T-cell (primary cell): ENCODE data around the gene COMMD9. TPM values are rescaled to one million over a fixed set of nuclear protein-coding genes. Genes with fewer than 3 reads are reported as not detected.

Source experiments
- ATAC-seq, 4 experiments: fragments of 200-7000 bp in 3 of 4; fragments of 150-1000 bp in 1 of 4; cut with Tn5 transposase; replicated peaks in 1 of 4; 1 replicate in 3 of 4; 2 replicates in 1 of 4; pipeline ENCODE4 v1.10.0; 2021; ENCODE audit warnings: moderate library complexity in 3 of 4, mild to moderate bottlenecking in 2 of 4, moderate number of reproducible peaks in 1 of 4
- CTCF ChIA-PET, 2 donors: fragments of 300-600 bp; sonication (Branson Sonifier 250); formaldehyde crosslinking; loops; one replicate each; lab custom pipeline; 2022; ENCODE audit warnings: antibody characterized with exemption in 2 of 2; lab: Charles Lee
- POLR2A ChIA-PET, 2 donors: fragments of 300-600 bp; sonication (Branson Sonifier 250); formaldehyde crosslinking; loops; one replicate each; lab custom pipeline; 2022; ENCODE audit warnings: antibody characterized with exemption in 2 of 2; lab: Charles Lee
- DNase-seq, 35 experiments: peaks; one replicate each; pipeline versions ENCODE4 v3.0.0 to v3.0.0-alpha.2; 2013 to 2023
- H3K27ac ChIP-seq: one replicate; pipeline ENCODE4 v1.5.1; 2013; ENCODE audit warnings: low read length
- H3K27me3 ChIP-seq, 2 experiments: replicated peaks in 1 of 2; 1 replicate in 1 of 2; 2 replicates in 1 of 2; pipeline versions ENCODE4 v1.6.1 to v1.7.0; 2013; ENCODE audit warnings: low read length in 1 of 2, mixed read lengths in 1 of 2; ENCODE audit not compliant: control insufficient read depth in 2 of 2, insufficient read depth in 2 of 2; ENCODE audit errors: extremely low read depth in 1 of 2
- H3K36me3 ChIP-seq, 2 donors: 1 replicate in 1 of 2; 2 replicates in 1 of 2; pipeline versions ENCODE4 v1.6.1 to v1.7.0; 2013; ENCODE audit warnings: low read length in 1 of 2; ENCODE audit not compliant: control insufficient read depth in 2 of 2, insufficient read depth in 1 of 2; ENCODE audit errors: extremely low read depth in 1 of 2
- H3K4me1 ChIP-seq, 2 experiments: 1 replicate in 1 of 2; 2 replicates in 1 of 2; pipeline versions ENCODE4 v1.6.1 to v1.7.0; 2013; ENCODE audit warnings: low read length in 2 of 2, mixed read lengths in 1 of 2; ENCODE audit not compliant: insufficient read depth in 2 of 2, control insufficient read depth in 1 of 2; ENCODE audit errors: extremely low read depth in 1 of 2
- H3K4me3 ChIP-seq, 2 donors: 1 replicate in 1 of 2; 2 replicates in 1 of 2; pipeline versions ENCODE4 v1.5.1 to v1.7.0; 2013; ENCODE audit warnings: mild to moderate bottlenecking in 2 of 2, low read length in 1 of 2, moderate library complexity in 1 of 2; ENCODE audit not compliant: control insufficient read depth in 1 of 2; ENCODE audit errors: extremely low read depth in 1 of 2
- H3K9me3 ChIP-seq: 2 replicates; pipeline ENCODE4 v1.7.0; 2013
- H3K27ac Mint-ChIP-seq, 2 donors: one replicate each; pipeline ENCODE4 v1.8.0; 2020 to 2021; ENCODE audit warnings: mild to moderate bottlenecking in 2 of 2, mixed read lengths in 2 of 2
- H3K27me3 Mint-ChIP-seq, 2 donors: one replicate each; pipeline ENCODE4 v1.8.0; 2021 to 2022; ENCODE audit warnings: mixed read lengths in 2 of 2
- H3K36me3 Mint-ChIP-seq: one replicate; pipeline ENCODE4 v1.8.0; 2021; ENCODE audit warnings: mixed read lengths
- H3K4me1 Mint-ChIP-seq, 3 donors: one replicate each; pipeline ENCODE4 v1.8.0; 2020 to 2022; ENCODE audit warnings: mixed read lengths in 3 of 3, mild to moderate bottlenecking in 1 of 3
- H3K4me3 Mint-ChIP-seq, 3 donors: one replicate each; pipeline ENCODE4 v1.8.0; 2020 to 2022; ENCODE audit warnings: mild to moderate bottlenecking in 3 of 3, mixed read lengths in 3 of 3, moderate library complexity in 3 of 3
- H3K9me3 Mint-ChIP-seq, 3 donors: one replicate each; pipeline ENCODE4 v1.8.0; 2020 to 2022; ENCODE audit warnings: mixed read lengths in 3 of 3
- WGBS: methylation state at CpG from one replicate; pipeline ENCODE4 v1.1.5; 2013; ENCODE audit warnings: missing lambda C conversion rate; ENCODE audit not compliant: insufficient coverage; 5-methylcytosine and 5-hydroxymethylcytosine counted together
- total RNA-seq, 35 experiments: library from RNA in 6 of 35; stranded (reverse) in 6 of 35; fragments of 120-200 nt in 1 of 35; gene quantifications; one replicate each; pipeline versions ENCODE4 v1.2.1 to v1.2.4 and lab custom pipeline; 2013 to 2026

COMMD9 gene
- total RNA-seq, 5 donors from 2014 or later (not counting 1 experiment from before 2014, with no cell fraction given): 37.8 to 48.0 (median 40.3) TPM

DNA sequence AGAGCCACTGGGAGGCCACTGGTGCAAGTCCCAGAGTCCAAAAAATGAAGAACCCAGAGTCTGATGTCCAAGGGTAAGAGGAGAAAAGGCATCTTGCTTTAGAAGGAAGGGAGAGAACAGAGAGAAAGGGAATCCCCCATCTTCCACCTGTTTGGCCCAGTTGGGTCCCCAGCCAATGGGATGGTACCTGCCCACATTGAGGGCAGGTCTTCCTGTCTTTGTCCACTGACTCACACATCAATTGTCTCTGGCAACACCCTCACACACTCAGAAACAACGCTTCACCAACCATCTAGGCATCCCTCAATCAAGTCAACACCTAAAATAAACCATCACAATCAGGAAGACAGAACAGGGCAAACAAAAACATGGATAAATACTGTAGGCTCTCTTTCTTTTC is 6.3 kb downstream of the COMMD9 start:
- POLR2A ChIA-PET: no interaction called here
- Histone ChIP-seq H3K27ac (no peak overlapping the region), H3K4me1 (no peaks in the 10 kb centered on the region), H3K9me3 (no peaks in the 10 kb centered on the region), H3K36me3 (peaks cover 0 to 21% of the 10 kb centered on the region in 2 donors), H3K4me3 (no peak overlapping the region), H3K27me3 (no peaks in the 10 kb centered on the region)
- Mint-ChIP-seq H3K27me3 (no peaks in the 10 kb centered on the region), H3K9me3 (peaks cover 0 to 11% (median 4%) of the 10 kb centered on the region in 3 donors), H3K36me3 (peaks cover 37% of the 10 kb centered on the region), H3K4me1 (peaks cover 38 to 49% (median 45%) of the 10 kb centered on the region in 3 donors), H3K4me3 (no peak overlapping the region), H3K27ac (no peak overlapping the region)
- CTCF ChIA-PET: no interaction called here
- ATAC-seq: no peak
- WGBS: no CpG with 5 or more reads among the region's 1 CpG
- no peak for DNase-seq

DNA sequence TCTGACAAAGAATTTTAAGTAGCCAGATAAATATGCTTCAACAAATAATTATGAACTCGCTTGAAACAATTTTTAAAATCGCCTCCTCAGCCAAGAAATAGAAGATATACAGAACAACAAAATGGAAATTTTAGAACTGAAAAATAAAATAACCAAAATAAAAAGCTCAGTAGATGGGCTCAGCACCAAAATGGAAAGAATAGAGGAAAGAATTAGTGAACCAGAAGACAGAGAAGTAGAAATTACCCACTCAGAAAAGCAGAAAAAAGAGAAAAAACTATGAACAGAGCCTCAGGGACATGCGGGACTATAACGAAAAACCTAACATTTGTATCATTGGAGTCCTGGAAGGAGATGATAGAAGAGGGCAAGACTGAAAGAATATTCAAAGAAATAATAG is 7.4 kb downstream of the COMMD9 start:
- POLR2A ChIA-PET: no interaction called here
- DNase-seq: no peak
- CTCF ChIA-PET: interaction anchor here in 1 of 2 donors (0.9 to 1.7 kb wide), 2 partner anchors 8 to 211 kb away, joined by 3 to 4 read pairs; no protein-coding TSS in a partner anchor
- no peak for ATAC-seq
- Histone ChIP-seq H3K9me3 (no peaks in the 10 kb centered on the region), H3K36me3 (peaks cover 0 to 27% of the 10 kb centered on the region in 2 donors), H3K4me3 (no peak overlapping the region), H3K27me3 (no peaks in the 10 kb centered on the region), H3K27ac (no peak overlapping the region), H3K4me1 (no peaks in the 10 kb centered on the region)
- Mint-ChIP-seq H3K36me3 (peaks cover 46% of the 10 kb centered on the region), H3K4me1 (peaks cover 33 to 43% (median 40%) of the 10 kb centered on the region in 3 donors), H3K27ac (no peak overlapping the region), H3K27me3 (no peaks in the 10 kb centered on the region), H3K9me3 (peaks cover 0 to 11% (median 4%) of the 10 kb centered on the region in 3 donors), H3K4me3 (no peak overlapping the region)
- no CpG with 5 or more reads among the region's 4 CpGs for WGBS

DNA sequence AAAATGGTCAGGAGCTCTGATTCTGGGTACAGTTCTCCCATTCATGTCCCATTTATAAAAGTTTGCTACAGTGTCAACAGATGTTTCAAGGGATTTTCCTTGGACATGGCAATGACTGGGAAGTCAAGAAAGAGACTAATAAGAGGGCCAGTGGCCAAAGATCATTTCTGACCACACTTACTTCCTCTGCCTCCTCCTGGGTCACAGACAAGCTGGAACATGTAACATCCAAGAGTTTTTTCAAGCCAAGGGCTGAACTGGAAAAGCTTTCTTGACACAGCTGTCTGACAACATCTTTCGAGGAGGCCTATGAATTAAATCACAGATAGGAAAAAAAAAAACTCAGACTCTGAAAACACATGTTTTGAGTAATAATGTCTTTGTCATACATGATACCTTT is 8.7 kb downstream of the COMMD9 start:
- CTCF ChIA-PET: no interaction called here
- DNase-seq: no peak
- Mint-ChIP-seq H3K4me3 (no peak overlapping the region), H3K36me3 (peaks cover 55% of the 10 kb centered on the region), H3K9me3 (peaks cover 0 to 11% (median 4%) of the 10 kb centered on the region in 3 donors), H3K4me1 (peaks cover 24 to 32% (median 30%) of the 10 kb centered on the region in 3 donors), H3K27ac (no peak overlapping the region), H3K27me3 (no peaks in the 10 kb centered on the region)
- no peaks in the 10 kb centered on the region for H3K4me1 ChIP-seq
- WGBS: no CpG with 5 or more reads among the region's 1 CpG
- no peaks in the 10 kb centered on the region for H3K27me3 ChIP-seq
- POLR2A ChIA-PET: interaction anchor here in 1 of 2 donors (0.6 kb wide), 1 partner anchor 1247 kb away, joined by 3 read pairs; no protein-coding TSS in a partner anchor
- ATAC-seq: no peak
- H3K9me3 ChIP-seq: no peaks in the 10 kb centered on the region
- peaks cover 0 to 38% of the 10 kb centered on the region in 2 donors for H3K36me3 ChIP-seq
- no peak overlapping the region for H3K4me3 ChIP-seq
- H3K27ac ChIP-seq: no peak overlapping the region

DNA sequence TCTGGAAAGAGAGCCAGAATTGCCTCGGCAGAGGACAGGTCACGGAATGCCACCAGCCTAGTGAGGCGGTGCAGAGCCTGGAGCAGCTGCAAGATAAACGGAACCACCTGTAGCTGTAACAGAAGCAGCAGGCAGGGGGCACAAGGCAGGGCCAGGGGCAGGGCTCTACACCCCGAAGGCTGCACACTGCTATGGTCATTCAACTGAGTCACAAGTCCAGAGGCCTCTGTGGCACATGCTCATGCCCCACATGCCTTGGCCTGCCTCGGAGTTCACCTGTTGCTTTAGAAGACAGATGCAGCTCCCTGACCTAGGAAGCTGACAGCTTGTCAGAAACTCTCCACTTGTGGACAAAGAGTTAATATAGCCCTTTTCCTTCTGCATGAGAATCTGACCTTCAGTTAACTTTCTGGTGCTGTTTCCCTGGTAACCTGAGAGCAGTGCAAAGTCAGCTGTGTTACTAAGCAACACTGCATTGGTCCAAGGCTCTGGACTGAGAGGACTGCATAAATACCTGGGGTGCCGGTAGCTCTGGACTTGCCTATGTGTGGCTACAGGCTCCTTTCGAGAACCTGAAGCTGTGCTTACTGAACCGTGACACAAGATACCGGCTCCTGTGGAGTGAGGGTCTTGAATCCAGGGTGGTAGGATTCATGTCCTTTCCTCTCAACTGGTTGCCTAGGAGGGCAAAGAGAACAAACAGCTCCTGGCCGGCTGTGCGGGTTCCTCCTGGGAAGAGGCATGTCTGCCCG is 10.5 kb downstream of the COMMD9 start:
- Histone ChIP-seq H3K4me3 (no peak overlapping the region), H3K9me3 (no peaks in the 10 kb centered on the region), H3K4me1 (no peaks in the 10 kb centered on the region), H3K27me3 (no peaks in the 10 kb centered on the region), H3K27ac (no peak overlapping the region), H3K36me3 (peaks cover 8 to 55% of the 10 kb centered on the region in 2 donors)
- Mint-ChIP-seq H3K4me1 (peaks cover 9 to 16% (median 16%) of the 10 kb centered on the region in 3 donors), H3K36me3 (peaks cover 65% of the 10 kb centered on the region), H3K27me3 (no peaks in the 10 kb centered on the region), H3K9me3 (peaks cover 0 to 11% (median 4%) of the 10 kb centered on the region in 3 donors), H3K27ac (no peak overlapping the region), H3K4me3 (no peak overlapping the region)
- POLR2A ChIA-PET: no interaction called here
- CTCF ChIA-PET: no interaction called here
- WGBS: 94% methylated on average over 10 of the region's 13 CpGs
- DNase-seq (no peak), ATAC-seq (no peak)

DNA sequence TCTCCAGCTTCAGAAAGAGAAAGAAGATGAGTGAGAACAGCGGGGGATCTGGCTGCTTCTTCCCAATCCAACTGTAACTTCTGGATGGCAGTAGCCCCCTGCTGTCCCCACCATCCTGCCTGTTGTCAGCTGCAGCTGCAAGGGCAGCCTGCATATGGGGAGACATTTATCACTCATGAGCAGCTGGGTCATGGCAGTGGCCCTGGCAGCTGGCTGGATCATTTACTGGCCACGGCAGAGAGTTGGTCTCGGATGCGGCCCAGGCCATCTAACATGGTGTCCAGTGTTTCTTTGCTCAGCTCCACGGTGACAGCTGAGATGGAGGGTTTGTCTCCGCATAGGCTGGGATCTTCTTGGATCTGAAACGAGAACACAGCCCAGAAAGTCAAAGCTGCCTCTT is 14.8 kb downstream of the COMMD9 start:
- H3K4me3 ChIP-seq: no peak overlapping the region
- ChIA-PET POLR2A (no interaction called here), CTCF (no interaction called here)
- H3K36me3 Mint-ChIP-seq: peaks cover 79% of the 10 kb centered on the region
- WGBS: 92% methylated on average over 2 of the region's 7 CpGs
- no peaks in the 10 kb centered on the region for H3K9me3 ChIP-seq
- peaks cover 3 to 7% (median 5%) of the 10 kb centered on the region in 3 donors for H3K9me3 Mint-ChIP-seq
- no peak overlapping the region for H3K27ac Mint-ChIP-seq
- peaks cover 11 to 75% of the 10 kb centered on the region in 2 donors for H3K36me3 ChIP-seq
- no peak overlapping the region for H3K27ac ChIP-seq
- DNase-seq (no peak), ATAC-seq (no peak)
- no peaks in the 10 kb centered on the region for H3K4me1 ChIP-seq
- no peaks in the 10 kb centered on the region for H3K4me1 Mint-ChIP-seq
- no peaks in the 10 kb centered on the region for H3K27me3 ChIP-seq
- no peaks in the 10 kb centered on the region for H3K27me3 Mint-ChIP-seq
- H3K4me3 Mint-ChIP-seq: no peak overlapping the region

DNA sequence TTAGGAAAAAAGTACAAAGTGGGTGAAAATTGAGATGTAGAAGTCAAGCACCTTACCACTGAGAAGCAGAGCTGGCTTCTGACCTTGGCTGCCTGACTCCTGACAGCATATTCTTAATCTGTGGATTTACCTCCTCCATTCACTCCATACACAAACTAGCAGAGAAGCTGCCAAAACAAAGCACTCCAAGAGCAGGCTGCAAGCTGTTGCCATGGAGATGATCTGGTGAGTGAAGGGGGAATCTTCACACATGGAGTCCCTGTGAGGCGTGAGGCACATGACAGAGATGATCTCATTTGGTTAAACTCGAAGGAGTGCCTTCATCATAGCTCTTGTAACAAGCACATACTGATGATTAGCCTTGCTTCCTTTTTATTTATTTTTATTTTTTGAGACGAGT is 16.1 kb downstream of the COMMD9 start:
- DNase-seq: no peak
- H3K27ac ChIP-seq: no peak overlapping the region
- H3K36me3 ChIP-seq: peaks cover 11 to 63% of the 10 kb centered on the region in 2 donors
- Mint-ChIP-seq H3K27me3 (no peaks in the 10 kb centered on the region), H3K27ac (no peak overlapping the region), H3K9me3 (peaks cover 3 to 7% (median 5%) of the 10 kb centered on the region in 3 donors), H3K36me3 (peaks cover 79% of the 10 kb centered on the region), H3K4me1 (no peaks in the 10 kb centered on the region), H3K4me3 (no peak overlapping the region)
- no peaks in the 10 kb centered on the region for H3K9me3 ChIP-seq
- H3K27me3 ChIP-seq: no peaks in the 10 kb centered on the region
- WGBS: 100% methylated on average over 1 of the region's 3 CpGs
- no peaks in the 10 kb centered on the region for H3K4me1 ChIP-seq
- POLR2A ChIA-PET: no interaction called here
- no peak for ATAC-seq
- CTCF ChIA-PET: interaction anchor here in 1 of 2 donors (0.5 kb wide), 2 partner anchors 440 to 790 kb away, joined by 3 read pairs; no protein-coding TSS in a partner anchor
- H3K4me3 ChIP-seq: no peak overlapping the region
